ENCODE data around the gene PLSCR4. TPM values are rescaled to one million over a fixed set of nuclear protein-coding genes. Genes with fewer than 3 reads are reported as not detected.
"Not testable (repeated sequence)": the region's sequence is repeated elsewhere in the genome, so short reads cannot be mapped to it uniquely, and the experiment has no call there.

Gene PLSCR4, protein sequence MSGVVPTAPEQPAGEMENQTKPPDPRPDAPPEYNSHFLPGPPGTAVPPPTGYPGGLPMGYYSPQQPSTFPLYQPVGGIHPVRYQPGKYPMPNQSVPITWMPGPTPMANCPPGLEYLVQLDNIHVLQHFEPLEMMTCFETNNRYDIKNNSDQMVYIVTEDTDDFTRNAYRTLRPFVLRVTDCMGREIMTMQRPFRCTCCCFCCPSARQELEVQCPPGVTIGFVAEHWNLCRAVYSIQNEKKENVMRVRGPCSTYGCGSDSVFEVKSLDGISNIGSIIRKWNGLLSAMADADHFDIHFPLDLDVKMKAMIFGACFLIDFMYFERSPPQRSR
- total RNA-seq: 0.36 and 0.63 TPM in 2 replicates

DNA sequence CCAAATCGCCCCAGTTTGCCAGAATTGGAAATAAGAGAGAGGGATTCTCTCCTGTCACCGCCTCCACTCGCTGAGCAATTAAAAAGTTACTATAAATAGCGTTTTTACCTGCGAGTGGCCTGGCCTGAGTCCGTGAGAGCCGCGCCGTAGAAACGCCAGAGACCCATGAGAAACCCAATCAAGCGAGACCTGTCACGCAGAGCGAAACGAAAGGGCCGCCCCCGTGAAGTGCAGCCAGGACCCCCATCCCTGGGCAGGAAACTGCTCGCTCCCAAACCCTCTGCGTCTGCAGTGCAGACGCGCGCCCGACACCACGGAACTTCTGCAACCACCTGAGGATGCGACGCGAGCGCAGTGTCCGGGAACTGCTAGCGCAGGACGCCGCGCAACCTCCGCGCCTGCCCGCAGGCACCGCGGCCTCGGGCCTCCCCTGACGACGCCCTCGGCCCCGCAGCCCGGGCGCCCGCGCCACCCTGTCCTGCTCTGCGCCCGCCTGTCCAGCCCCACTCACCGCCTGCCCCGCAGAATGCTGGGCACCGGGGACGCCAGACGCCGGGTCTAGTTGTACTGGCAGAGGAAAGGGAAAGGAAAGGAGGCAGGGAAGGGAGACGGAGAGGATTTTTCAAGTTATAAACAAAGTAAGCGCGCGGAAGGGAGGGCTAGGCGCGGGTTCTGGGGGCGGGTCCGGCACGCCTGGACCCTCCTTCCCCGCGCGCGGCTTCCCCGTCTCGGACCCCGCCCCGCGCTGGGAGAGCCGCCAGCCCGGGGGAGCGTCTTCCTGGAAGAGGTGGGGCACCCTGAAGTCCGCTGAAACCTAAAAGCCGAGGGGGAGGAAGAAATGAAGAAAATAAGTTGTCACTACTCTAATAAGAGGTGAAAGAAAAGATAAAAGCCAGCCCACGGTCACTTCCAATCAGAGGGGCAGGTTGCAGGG is at the start of gene PLSCR4:
TSS of gene PLSCR4 (minus strand) at position 657 of the 934 bp plus-strand sequence. CDS start 29,034 bp downstream, outside the sequence.
- H3K4me3 ChIP-seq (ENCODE audit: low read depth, low read length): peak within 1 kb of the TSS; percentile 76
- TF ChIP-seq, protein P1, sequence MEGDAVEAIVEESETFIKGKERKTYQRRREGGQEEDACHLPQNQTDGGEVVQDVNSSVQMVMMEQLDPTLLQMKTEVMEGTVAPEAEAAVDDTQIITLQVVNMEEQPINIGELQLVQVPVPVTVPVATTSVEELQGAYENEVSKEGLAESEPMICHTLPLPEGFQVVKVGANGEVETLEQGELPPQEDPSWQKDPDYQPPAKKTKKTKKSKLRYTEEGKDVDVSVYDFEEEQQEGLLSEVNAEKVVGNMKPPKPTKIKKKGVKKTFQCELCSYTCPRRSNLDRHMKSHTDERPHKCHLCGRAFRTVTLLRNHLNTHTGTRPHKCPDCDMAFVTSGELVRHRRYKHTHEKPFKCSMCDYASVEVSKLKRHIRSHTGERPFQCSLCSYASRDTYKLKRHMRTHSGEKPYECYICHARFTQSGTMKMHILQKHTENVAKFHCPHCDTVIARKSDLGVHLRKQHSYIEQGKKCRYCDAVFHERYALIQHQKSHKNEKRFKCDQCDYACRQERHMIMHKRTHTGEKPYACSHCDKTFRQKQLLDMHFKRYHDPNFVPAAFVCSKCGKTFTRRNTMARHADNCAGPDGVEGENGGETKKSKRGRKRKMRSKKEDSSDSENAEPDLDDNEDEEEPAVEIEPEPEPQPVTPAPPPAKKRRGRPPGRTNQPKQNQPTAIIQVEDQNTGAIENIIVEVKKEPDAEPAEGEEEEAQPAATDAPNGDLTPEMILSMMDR (conservative IDR thresholded peaks at IDR 0.05; ENCODE audit: low read depth, low read length): no peak
- DNase-seq (ENCODE audit: low read depth): no peak

DNA sequence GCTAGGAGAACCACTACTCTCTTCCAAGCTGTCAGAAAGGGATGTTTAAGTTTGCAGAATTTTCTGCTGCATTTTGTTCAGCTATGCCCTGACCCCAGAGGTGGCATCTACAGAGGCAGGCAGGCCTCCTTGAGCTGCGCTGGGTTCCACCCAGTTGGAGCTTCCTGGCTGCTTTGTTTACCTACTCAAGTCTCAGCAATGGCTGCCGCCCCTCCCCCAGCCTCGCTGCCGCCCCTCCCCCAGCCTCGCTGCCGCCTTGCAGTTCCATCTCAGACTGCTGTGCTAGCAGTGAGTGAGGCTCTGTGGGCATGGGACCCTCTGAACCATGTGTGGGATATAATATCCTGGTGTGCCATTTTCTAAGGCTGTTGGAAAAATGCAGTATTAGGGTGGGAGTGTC is 42.5 kb upstream of the PLSCR4 start:
- not testable (repeated sequence) for H3K4me3 ChIP-seq (ENCODE audit: low read depth, low read length); DNase-seq (ENCODE audit: low read depth)

DNA sequence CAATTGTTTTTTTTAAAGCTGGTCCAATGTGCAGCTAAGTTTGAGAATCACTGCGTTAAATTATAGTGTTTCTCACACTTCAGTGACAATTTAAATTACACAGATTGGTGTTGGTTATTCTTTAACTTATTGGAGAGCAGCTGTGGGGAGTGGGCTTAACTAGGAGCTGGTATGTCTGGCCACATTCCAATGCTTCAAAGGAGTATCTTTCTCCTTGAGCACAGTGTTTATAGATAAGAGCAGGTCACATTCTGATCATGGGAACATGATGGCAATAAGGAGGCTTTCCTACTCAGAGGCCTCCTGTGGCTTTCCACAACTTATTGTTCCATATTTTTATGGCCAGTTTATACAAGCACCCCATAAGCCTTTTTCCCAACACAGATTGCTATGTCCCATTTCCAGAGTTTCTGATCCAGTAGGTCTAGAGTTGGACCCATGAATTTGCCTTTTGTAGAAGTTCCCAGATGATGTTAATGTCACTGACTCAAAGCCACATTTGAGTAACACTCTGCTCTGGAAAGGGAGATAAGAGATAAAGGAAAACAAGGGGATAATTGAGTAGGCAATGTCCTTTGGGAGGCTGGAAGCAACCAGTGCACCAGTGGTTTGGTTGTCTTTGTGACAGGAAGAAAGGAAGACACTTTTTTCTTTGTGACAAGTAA is 33.0 kb upstream of the PLSCR4 start:
- TF ChIP-seq, protein P1 (conservative IDR thresholded peaks at IDR 0.05; ENCODE audit: low read depth, low read length): no peak
- H3K4me3 ChIP-seq (ENCODE audit: low read depth, low read length): no peak overlapping the region
- no peak for DNase-seq (ENCODE audit: low read depth)

DNA sequence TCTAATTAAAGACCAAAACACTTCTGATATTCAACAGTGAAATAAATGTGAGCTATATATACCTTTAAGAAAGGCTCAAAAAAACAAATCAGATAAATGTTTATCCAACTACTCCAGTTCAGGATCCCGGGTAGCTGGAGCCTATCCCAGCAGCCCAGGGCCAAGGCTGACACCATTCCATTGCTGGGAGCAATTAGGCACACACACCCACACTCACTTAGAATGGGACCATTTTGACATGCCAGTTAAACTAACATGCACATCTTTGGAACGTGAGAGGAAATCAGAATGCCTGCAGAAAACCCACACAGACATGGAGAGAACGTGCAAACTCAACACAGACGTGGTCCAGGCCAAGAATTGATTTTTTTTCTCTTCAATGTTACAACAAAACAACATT is 30.0 kb upstream of the PLSCR4 start:
- H3K4me3 ChIP-seq (ENCODE audit: low read depth, low read length): no peak overlapping the region

DNA sequence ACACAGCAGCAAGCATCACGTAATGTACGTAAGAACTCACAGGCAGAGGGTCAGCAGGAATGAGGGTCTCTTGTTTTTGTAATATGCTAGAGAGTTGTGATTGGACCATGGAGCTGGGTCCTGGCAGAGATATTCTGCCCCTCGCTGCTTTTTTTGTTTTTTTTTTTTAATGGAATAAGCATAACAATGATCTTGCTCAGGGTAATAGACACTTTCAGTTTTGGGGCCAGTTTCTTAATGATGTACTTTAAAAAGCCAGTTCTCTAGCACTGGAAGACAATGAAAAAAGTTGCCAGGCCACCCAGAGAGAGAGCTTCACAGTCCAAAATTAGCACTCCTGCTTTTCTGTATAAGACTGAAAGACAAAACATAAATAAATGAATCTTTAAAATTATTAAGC is 29.0 kb upstream of the PLSCR4 start:
- TF ChIP-seq, protein P1 (conservative IDR thresholded peaks at IDR 0.05; ENCODE audit: low read depth, low read length): no peak
- H3K4me3 ChIP-seq (ENCODE audit: low read depth, low read length): no peak overlapping the region
- no peak for DNase-seq (ENCODE audit: low read depth)

More for the DNA sequence above, 30.0 kb upstream of the PLSCR4 start:
- TF ChIP-seq, protein P1 (conservative IDR thresholded peaks at IDR 0.05; ENCODE audit: low read depth, low read length): no peak
- DNase-seq (ENCODE audit: low read depth): no peak

DNA sequence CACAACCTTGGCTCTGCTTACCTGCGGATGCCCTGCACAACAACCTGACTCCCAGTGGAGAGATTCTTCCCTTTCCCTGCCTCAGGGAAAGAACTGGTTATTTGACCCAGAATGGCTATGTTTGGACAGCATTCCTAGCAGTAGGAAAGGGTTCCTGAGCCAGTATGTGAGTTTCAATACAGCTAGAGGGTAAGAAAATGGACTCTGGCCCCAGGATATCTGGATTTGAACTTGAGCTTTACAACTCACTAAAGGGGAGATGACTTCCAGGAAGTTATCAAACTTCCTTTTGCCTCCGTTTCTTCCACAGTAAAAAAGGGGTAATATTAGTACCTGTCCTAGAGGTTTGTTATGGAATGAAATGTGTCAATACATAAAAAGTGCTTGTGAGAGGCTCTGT is 28.1 kb upstream of the PLSCR4 start:
- DNase-seq (ENCODE audit: low read depth): no peak
- TF ChIP-seq, protein P1 (conservative IDR thresholded peaks at IDR 0.05; ENCODE audit: low read depth, low read length): no peak

More for the DNA sequence above, 28.1 kb upstream of the PLSCR4 start:
- H3K4me3 ChIP-seq (ENCODE audit: low read depth, low read length): no peak overlapping the region
